ENCODE results near the gene CD1E.

DNA sequence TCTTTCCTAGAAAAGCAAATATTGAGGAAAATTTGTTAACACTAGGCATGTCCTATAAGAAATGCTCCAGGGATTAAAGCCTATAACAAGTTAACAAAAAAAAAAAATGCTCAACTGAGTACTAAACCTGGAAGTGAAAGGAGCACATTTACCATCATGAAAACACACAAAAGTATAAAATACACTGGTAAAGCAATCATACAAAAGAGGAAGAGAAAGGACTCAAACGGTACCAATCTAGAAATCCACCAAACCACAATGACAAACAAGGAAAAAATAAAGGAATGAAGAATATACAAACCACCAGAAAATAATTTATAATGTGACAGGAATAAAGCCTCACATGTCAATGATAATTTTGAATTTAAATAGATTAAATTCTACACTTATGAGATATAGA, 21.2 kb downstream of the CD1E start:
- TF ChIP-seq FOXK2 (IDR thresholded peaks at IDR 0.05) (no peak), SP1 (IDR thresholded peaks at IDR 0.05) (no peak), FOXM1 (IDR thresholded peaks at IDR 0.05; ENCODE audit: borderline replicate concordance) (no peak), BHLHE40 (IDR thresholded peaks at IDR 0.05; ENCODE audit: borderline replicate concordance) (no peak), HDGF (IDR thresholded peaks at IDR 0.05; ENCODE audit: borderline replicate concordance) (no peak), NFRKB (IDR thresholded peaks at IDR 0.05) (no peak), ZNF384 (IDR thresholded peaks at IDR 0.05) (no peak), TARDBP (IDR thresholded peaks at IDR 0.05) (no peak)
- TF ChIP-seq, protein P1, sequence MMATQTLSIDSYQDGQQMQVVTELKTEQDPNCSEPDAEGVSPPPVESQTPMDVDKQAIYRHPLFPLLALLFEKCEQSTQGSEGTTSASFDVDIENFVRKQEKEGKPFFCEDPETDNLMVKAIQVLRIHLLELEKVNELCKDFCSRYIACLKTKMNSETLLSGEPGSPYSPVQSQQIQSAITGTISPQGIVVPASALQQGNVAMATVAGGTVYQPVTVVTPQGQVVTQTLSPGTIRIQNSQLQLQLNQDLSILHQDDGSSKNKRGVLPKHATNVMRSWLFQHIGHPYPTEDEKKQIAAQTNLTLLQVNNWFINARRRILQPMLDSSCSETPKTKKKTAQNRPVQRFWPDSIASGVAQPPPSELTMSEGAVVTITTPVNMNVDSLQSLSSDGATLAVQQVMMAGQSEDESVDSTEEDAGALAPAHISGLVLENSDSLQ (IDR thresholded peaks at IDR 0.05) = no peak
